Panc1 (cell line): ENCODE data around the gene NPRL2.

Source experiments
- CTCF ChIP-seq: fragments of 450-650 bp; IDR thresholded peaks from 2 replicates; pipeline ENCODE4 v1.5.1; 2017; ENCODE audit warnings: mild to moderate bottlenecking
- POLR2AphosphoS5 ChIP-seq: IDR thresholded peaks from 2 replicates; pipeline ENCODE4 v1.6.1; 2012; ENCODE audit warnings: mild to moderate bottlenecking, low read depth, low read length, moderate library complexity
- REST ChIP-seq, 2 experiments: IDR thresholded peaks; 2 replicates each; pipeline ENCODE4 v1.6.1; 2011 to 2012; ENCODE audit warnings: low read depth in 2 of 2, control low read depth in 1 of 2, low read length in 1 of 2, mild to moderate bottlenecking in 1 of 2, moderate library complexity in 1 of 2; ENCODE audit not compliant: insufficient read depth in 1 of 2

DNA sequence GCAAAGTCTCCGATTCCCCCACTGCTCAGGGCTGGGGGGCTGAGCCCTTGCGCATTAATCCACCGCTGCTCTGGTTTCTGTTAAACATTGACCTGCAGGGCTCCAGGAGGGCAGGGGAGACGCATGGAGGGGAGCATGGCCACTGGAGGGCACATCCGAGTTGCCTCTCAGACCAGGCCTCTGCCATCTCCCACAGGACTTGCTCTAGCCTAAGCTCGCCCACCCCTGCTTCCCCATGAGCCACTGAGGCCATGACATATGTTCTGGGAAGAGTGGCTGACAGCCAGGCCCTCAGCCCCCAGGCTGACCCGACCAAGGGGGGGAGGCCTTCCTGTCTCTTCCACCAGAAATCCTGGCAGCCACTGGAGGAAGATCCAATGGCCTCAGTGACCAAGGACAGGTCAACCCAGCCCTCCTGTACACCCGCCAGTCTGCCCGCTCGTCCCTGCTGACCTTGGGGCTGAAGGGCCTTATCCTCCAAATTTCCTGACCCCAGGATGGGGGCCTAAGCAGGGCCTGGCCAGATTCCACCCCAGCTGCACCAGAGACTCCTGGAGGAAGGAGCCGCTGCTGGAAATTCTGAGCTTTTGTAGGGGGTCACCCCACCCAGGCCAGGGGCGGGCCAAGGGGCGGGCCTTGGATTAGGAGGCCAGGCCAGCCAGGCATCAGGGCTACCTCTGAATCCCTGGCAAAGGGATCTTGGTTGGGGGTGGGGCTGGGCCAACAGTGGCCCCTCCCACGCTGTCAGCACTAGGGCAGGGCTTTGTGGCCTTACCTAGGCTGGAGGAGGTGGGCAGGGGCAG, 47.4 kb downstream of the NPRL2 start, which contains the start of gene HYAL1:
- TF ChIP-seq REST (IDR thresholded peaks at IDR 0.05; ENCODE audit: insufficient read depth in 1 of 2, low read depth in 2 of 2, low read length in 1 of 2): no peak
- no peak; the same call in 1 of the 2 replicates for TF ChIP-seq CTCF
- no peak for TF ChIP-seq POLR2AphosphoS5
